PC-9 (cell line): ENCODE measurements around the gene SLC2A2. TPM values are rescaled to one million over a fixed set of nuclear protein-coding genes. Genes with fewer than 3 reads are reported as not detected.
"Not testable (repeated sequence)": the region's sequence is repeated elsewhere in the genome, so short reads cannot be mapped to it uniquely, and the experiment has no call there.

Experiments used
- BruUV-seq: library from RNA; stranded (reverse); fragments of 400-500 nt; replicated peaks from 2 replicates; lab custom pipeline; 2021; lab: Mats Ljungman, UMichigan
- CTCF ChIA-PET: fragments of 300-600 bp; sonication (Branson Sonifier 250); formaldehyde crosslinking; loops from one replicate; lab custom pipeline; 2022; ENCODE audit warnings: antibody characterized with exemption; lab: Charles Lee
- POLR2A ChIA-PET: fragments of 300-600 bp; sonication (Branson Sonifier 250); formaldehyde crosslinking; loops from one replicate; lab custom pipeline; 2022; ENCODE audit warnings: antibody characterized with exemption; ENCODE audit not compliant: unreplicated experiment; lab: Charles Lee
- DNase-seq, 2 experiments: peaks; one replicate each; pipeline versions ENCODE4 v3.0.0 to v3.0.0-alpha.2; 2015 to 2022; ENCODE audit warnings: mixed read lengths in 1 of 2
- H2AFZ ChIP-seq: fragments of 200-600 bp; sonication (generic); 2 replicates; pipeline ENCODE4 v1.8.1; 2017; ENCODE audit warnings: antibody characterized with exemption
- H3F3A ChIP-seq: fragments of 200-600 bp; sonication (generic); 2 replicates; pipeline ENCODE4 v1.8.1; 2017; ENCODE audit warnings: antibody characterized with exemption, mild to moderate bottlenecking, low read depth; ENCODE audit not compliant: insufficient read depth
- H3K27ac ChIP-seq: fragments of 200-600 bp; sonication (generic); 2 replicates; pipeline ENCODE4 v1.6.1; 2016; ENCODE audit warnings: mixed run types
- H3K27me3 ChIP-seq: fragments of 200-600 bp; sonication (generic); 2 replicates; pipeline ENCODE4 v1.6.1; 2016; ENCODE audit warnings: low read depth, mixed run types; ENCODE audit not compliant: insufficient read depth
- H3K36me3 ChIP-seq: fragments of 200-600 bp; sonication (generic); 2 replicates; pipeline ENCODE4 v1.6.1; 2016; ENCODE audit warnings: low read depth, mixed run types
- H3K4me1 ChIP-seq: fragments of 200-600 bp; sonication (generic); replicated peaks from 2 replicates; pipeline ENCODE4 v1.6.1; 2016; ENCODE audit warnings: mixed run types; ENCODE audit not compliant: insufficient read depth
- H3K4me2 ChIP-seq: fragments of 200-600 bp; sonication (generic); 2 replicates; pipeline ENCODE4 v1.6.1; 2017; ENCODE audit warnings: mixed run types
- H3K4me3 ChIP-seq: fragments of 200-600 bp; sonication (generic); 2 replicates; pipeline ENCODE4 v1.6.1; 2016; ENCODE audit warnings: mixed run types
- H3K79me2 ChIP-seq: fragments of 200-600 bp; sonication (generic); 2 replicates; pipeline ENCODE4 v1.6.1; 2017; ENCODE audit warnings: low read depth, mixed run types
- H3K9me2 ChIP-seq: fragments of 200-600 bp; sonication (generic); 2 replicates; pipeline ENCODE4 v1.8.1; 2017; ENCODE audit warnings: mild to moderate bottlenecking; ENCODE audit not compliant: insufficient read depth
- H3K9me3 ChIP-seq: fragments of 200-600 bp; sonication (generic); 2 replicates; pipeline ENCODE4 v1.8.1; 2016; ENCODE audit warnings: low read depth; ENCODE audit not compliant: insufficient read depth
- H4K20me1 ChIP-seq: fragments of 200-600 bp; sonication (generic); 2 replicates; pipeline ENCODE4 v1.8.1; 2017; ENCODE audit not compliant: insufficient read depth
- EZH2 ChIP-seq: fragments of 200-600 bp; sonication (generic); IDR thresholded peaks from 2 replicates; pipeline ENCODE4 v1.8.0; 2017; ENCODE audit warnings: antibody characterized with exemption, low read depth
- intact Hi-C: fragments of 100-400 bp; cut with micrococcal nuclease; formaldehyde crosslinking; loops from one replicate; pipeline ENCODE4 v1.10.0; 2022; ENCODE audit not compliant: unreplicated experiment
- total RNA-seq: library from RNA; stranded (reverse); gene quantifications from 2 replicates; pipeline ENCODE4 v1.2.3, GENCODE V29; 2021
- TF ChIP-seq, protein P1 (sequence below): fragments of 200-600 bp; sonication (generic); conservative IDR thresholded peaks from 2 replicates; pipeline ENCODE4 v1.6.1; 2017; ENCODE audit warnings: mixed run types, antibody characterized with exemption, mild to moderate bottlenecking, moderate library complexity

The SLC2A2 gene
- total RNA-seq, 1 experiment from 2014 or later = not detected

DNA sequence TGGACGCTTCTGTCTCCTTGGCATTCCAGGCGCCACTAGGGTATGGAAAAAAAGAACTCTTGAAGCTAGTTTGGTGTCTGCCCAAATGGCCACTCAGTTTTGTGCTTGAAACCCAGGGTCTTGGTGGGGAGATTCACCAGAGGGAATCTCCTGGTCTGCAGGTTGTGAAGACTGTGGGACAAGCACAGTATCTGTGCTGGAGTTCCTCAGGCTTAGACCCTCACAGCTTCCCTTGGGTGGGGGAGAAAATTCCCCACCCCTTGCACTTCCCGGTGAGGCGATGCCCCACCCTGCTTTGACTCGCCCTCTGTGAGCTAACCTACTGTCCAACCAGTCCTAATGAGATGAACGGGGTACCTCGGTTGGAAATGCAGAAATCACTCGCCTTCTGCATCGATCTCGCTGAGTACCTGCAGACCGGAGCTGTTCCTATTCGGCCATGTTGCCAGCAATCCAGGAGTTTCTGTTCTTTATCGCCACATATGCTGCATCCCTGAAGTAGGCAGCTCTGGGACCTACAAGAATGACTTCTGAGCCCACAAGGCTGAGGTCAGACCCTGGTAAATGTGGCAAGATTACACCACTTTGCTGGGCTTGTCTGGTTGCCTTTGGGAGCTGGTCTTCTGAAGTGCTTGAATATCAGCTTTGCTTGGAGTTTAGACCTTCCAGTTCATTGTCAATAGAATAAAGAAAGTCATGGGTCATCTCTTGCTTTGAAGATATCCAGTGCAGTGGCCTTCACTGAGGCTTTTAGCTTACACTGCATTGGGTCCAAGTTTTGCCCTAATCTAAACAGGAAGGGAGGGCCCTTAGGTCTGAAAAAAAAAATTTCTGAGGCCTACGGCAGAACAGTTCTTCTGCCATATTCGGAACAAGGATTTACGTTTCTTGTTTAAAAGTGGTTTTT lies 51.0 kb downstream of the SLC2A2 start:
- no peaks in the 10 kb centered on the region for H3K9me2 ChIP-seq
- DNase-seq = no peak
- H4K20me1 ChIP-seq = no peaks in the 10 kb centered on the region
- ChIA-PET CTCF (no interaction called here), POLR2A (no interaction called here)
- H3K9me3 ChIP-seq = peaks cover 11% of the 10 kb centered on the region
- no peak overlapping the region for H2AFZ ChIP-seq
- BruUV-seq = no TSS peak
- H3K79me2 ChIP-seq = no peaks in the 10 kb centered on the region
- no peaks in the 10 kb centered on the region for H3K36me3 ChIP-seq
- H3K4me2 ChIP-seq = no peak overlapping the region
- no peaks in the 10 kb centered on the region for H3F3A ChIP-seq
- intact Hi-C loops = no loop called here
- no peak overlapping the region for H3K27ac ChIP-seq
- H3K27me3 ChIP-seq = no peaks in the 10 kb centered on the region
- TF ChIP-seq, protein P1, sequence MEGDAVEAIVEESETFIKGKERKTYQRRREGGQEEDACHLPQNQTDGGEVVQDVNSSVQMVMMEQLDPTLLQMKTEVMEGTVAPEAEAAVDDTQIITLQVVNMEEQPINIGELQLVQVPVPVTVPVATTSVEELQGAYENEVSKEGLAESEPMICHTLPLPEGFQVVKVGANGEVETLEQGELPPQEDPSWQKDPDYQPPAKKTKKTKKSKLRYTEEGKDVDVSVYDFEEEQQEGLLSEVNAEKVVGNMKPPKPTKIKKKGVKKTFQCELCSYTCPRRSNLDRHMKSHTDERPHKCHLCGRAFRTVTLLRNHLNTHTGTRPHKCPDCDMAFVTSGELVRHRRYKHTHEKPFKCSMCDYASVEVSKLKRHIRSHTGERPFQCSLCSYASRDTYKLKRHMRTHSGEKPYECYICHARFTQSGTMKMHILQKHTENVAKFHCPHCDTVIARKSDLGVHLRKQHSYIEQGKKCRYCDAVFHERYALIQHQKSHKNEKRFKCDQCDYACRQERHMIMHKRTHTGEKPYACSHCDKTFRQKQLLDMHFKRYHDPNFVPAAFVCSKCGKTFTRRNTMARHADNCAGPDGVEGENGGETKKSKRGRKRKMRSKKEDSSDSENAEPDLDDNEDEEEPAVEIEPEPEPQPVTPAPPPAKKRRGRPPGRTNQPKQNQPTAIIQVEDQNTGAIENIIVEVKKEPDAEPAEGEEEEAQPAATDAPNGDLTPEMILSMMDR = no peak
- no peak for TF ChIP-seq EZH2
- no peak overlapping the region for H3K4me3 ChIP-seq
- no peaks in the 10 kb centered on the region for H3K4me1 ChIP-seq

DNA sequence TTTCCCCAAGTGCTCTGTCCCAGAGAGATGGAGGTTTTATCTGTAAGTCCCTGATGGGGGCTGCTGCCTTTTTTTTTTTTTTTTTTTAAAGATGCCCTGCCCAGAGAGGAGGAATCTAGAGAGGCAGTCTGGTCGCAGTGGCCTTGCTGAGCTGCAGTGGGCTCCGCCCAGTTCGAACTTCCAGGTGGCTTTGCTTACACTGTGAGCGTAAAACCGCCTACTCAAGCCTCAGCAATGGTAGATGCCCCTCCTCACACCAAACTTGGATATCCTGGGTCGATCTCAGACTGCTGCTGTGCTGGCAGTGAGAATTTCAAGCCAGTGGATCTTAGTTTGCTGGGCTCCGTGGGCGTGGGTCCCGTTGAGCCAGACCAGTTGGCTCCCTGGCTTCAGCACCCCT lies 51.6 kb downstream of the SLC2A2 start:
- H2AFZ ChIP-seq = no peak overlapping the region
- BruUV-seq = no TSS peak
- H3K36me3 ChIP-seq = no peaks in the 10 kb centered on the region
- H3K4me2 ChIP-seq = no peak overlapping the region
- POLR2A ChIA-PET = no interaction called here
- no peak for DNase-seq
- no peaks in the 10 kb centered on the region for H4K20me1 ChIP-seq
- no peaks in the 10 kb centered on the region for H3F3A ChIP-seq
- no peaks in the 10 kb centered on the region for H3K4me1 ChIP-seq
- CTCF ChIA-PET = no interaction called here
- no peak for TF ChIP-seq EZH2
- TF ChIP-seq, protein P1 = no peak
- H3K79me2 ChIP-seq = no peaks in the 10 kb centered on the region
- no peak overlapping the region for H3K27ac ChIP-seq
- H3K9me3 ChIP-seq = peaks cover 7% of the 10 kb centered on the region
- no peak overlapping the region for H3K4me3 ChIP-seq
- no peaks in the 10 kb centered on the region for H3K9me2 ChIP-seq
- no peaks in the 10 kb centered on the region for H3K27me3 ChIP-seq
- intact Hi-C loops = no loop called here

DNA sequence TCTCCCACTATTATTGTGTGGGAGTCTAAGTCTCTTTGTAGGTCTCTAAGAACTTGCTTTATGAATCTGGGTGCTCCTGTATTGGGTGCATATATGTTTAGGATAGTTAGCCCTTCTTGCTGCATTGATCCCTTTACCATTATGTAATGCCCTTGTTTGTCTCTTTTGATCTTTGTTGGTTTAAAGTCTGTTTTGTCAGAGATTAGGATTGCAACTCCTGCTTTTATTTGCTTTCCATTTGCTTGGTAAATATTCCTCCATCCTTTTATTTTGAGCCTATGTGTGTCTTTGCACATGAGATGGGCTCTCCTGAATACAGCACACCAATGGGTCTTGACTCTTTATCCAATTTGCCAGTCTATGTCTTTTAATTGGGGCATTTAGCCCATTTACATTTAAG lies 53.6 kb downstream of the SLC2A2 start:
- not testable (repeated sequence) for H3K4me1 ChIP-seq

More for the DNA sequence above, 53.6 kb downstream of the SLC2A2 start:
- H3F3A ChIP-seq, H3K4me3 ChIP-seq, CTCF ChIA-PET, H3K36me3 ChIP-seq, H3K27me3 ChIP-seq, BruUV-seq, H3K9me2 ChIP-seq, H3K4me2 ChIP-seq, DNase-seq, intact Hi-C loops, H2AFZ ChIP-seq, H3K27ac ChIP-seq, H4K20me1 ChIP-seq, H3K9me3 ChIP-seq, H3K79me2 ChIP-seq: not testable (repeated sequence)
- POLR2A ChIA-PET = interaction anchor here (0.7 kb wide), 1 partner anchor 585 kb away, joined by 3 read pairs; no protein-coding TSS in a partner anchor
